SU-DHL-6 (cell line): Measurements from ENCODE around the gene PRR36.

Experiments
- H2AFZ ChIP-seq: fragments of 200-600 bp; sonication (generic); 2 replicates; pipeline ENCODE4 v1.6.1; 2014; ENCODE audit warnings: low read depth, mild to moderate bottlenecking, moderate library complexity, mixed read lengths, antibody characterized with exemption, low read length; ENCODE audit not compliant: severe bottlenecking
- H3F3A ChIP-seq: fragments of 200-600 bp; shearing (Covaris generic); 2 replicates; pipeline ENCODE4 v1.6.0; 2016; ENCODE audit warnings: antibody characterized with exemption, mild to moderate bottlenecking; ENCODE audit not compliant: insufficient read depth
- H3K27ac ChIP-seq: fragments of 200-600 bp; sonication (generic); 2 replicates; pipeline ENCODE4 v1.5.1; 2016; ENCODE audit warnings: low read depth, mild to moderate bottlenecking, low read length, moderate library complexity, mixed read lengths
- H3K27me3 ChIP-seq: fragments of 200-600 bp; sonication (generic), shearing (Covaris generic); 2 replicates; pipeline ENCODE4 v1.6.0; 2014; ENCODE audit warnings: mild to moderate bottlenecking, low read length
- H3K36me3 ChIP-seq: fragments of 200-600 bp; sonication (generic); 2 replicates; pipeline ENCODE4 v1.6.1; 2014; ENCODE audit warnings: mild to moderate bottlenecking, low read length, mixed read lengths
- H3K4me2 ChIP-seq: fragments of 300-600, 200-600 bp; shearing (Covaris generic), sonication (generic); 2 replicates; pipeline ENCODE4 v1.6.0; 2014; ENCODE audit warnings: low read length, low read depth, mild to moderate bottlenecking; ENCODE audit not compliant: poor library complexity, severe bottlenecking
- H3K4me3 ChIP-seq: fragments of 200-600 bp; sonication (generic); 2 replicates; pipeline ENCODE4 v1.5.1; 2014; ENCODE audit warnings: antibody characterized with exemption, low read length, mild to moderate bottlenecking, mixed read lengths; ENCODE audit not compliant: insufficient read depth, poor library complexity, severe bottlenecking
- H3K79me2 ChIP-seq: fragments of 200-600 bp; sonication (generic); 2 replicates; pipeline ENCODE4 v1.6.1; 2014; ENCODE audit warnings: mild to moderate bottlenecking, low read length, moderate library complexity; ENCODE audit not compliant: insufficient read depth
- H3K9ac ChIP-seq: fragments of 200-600 bp; sonication (generic); 2 replicates; pipeline ENCODE4 v1.7.0; 2014; ENCODE audit warnings: mild to moderate bottlenecking, low read length
- H3K9me2 ChIP-seq: fragments of 200-600 bp; sonication (generic); replicated peaks from 2 replicates; pipeline ENCODE4 v1.6.1; 2014; ENCODE audit warnings: low read length; ENCODE audit not compliant: insufficient read depth
- H3K9me3 ChIP-seq: fragments of 200-600 bp; sonication (generic); 2 replicates; pipeline ENCODE4 v1.6.1; 2014; ENCODE audit warnings: low read length, mixed read lengths; ENCODE audit not compliant: insufficient read depth
- H4K20me1 ChIP-seq: fragments of 200-600 bp; sonication (generic); 2 replicates; pipeline ENCODE4 v1.6.1; 2014; ENCODE audit warnings: low read depth, mild to moderate bottlenecking, antibody characterized with exemption, low read length, moderate library complexity, mixed read lengths
- CTCF ChIP-seq: fragments of 200-600 bp; sonication (generic); IDR thresholded peaks from one replicate; pipeline ENCODE4 v1.5.1; 2017; ENCODE audit warnings: antibody characterized with exemption, mild to moderate bottlenecking, low read length, moderate library complexity; ENCODE audit not compliant: insufficient read depth, poor library complexity, severe bottlenecking
- EZH2phosphoT487 ChIP-seq: fragments of 200-600 bp; sonication (generic), shearing (Covaris generic); conservative IDR thresholded peaks from 2 replicates; pipeline ENCODE4 v1.6.1; 2018; ENCODE audit warnings: mild to moderate bottlenecking, antibody characterized with exemption, low read length, moderate library complexity, mixed read lengths

The PRR36 gene

GRCh38 chr19:7888145-7888825 lies 14.1 kb upstream of the PRR36 start, which contains the start of gene LRRC8E:
TSS of gene LRRC8E (plus strand) at chr19:7888510. CDS start at chr19:7895604, 7,094 bp downstream.
- TF ChIP-seq CTCF = no peak
- TF ChIP-seq EZH2phosphoT487 = no peak
- Histone ChIP-seq H3K9ac (no peak within 1 kb of the TSS), H4K20me1 (no peaks in the 10 kb centered on the region), H3K4me3 (no peak within 1 kb of the TSS), H3K36me3 (no peaks in the 10 kb centered on the region), H3K79me2 (no peaks in the 10 kb centered on the region), H3K27ac (no peak within 1 kb of the TSS), H3K27me3 (no peaks in the 10 kb centered on the region), H3K4me2 (no peak within 1 kb of the TSS), H3K9me3 (no peaks in the 10 kb centered on the region), H2AFZ (no peak within 1 kb of the TSS), H3K9me2 (no peaks in the 10 kb centered on the region), H3F3A (no peaks in the 10 kb centered on the region)

- Histone ChIP-seq H3K9ac (no peak overlapping the region), H3K27ac (no peak overlapping the region), H2AFZ (no peak overlapping the region), H3K9me3 (no peaks in the 10 kb centered on the region), H3K4me2 (no peak overlapping the region), H3K79me2 (no peaks in the 10 kb centered on the region), H3K4me3 (no peak overlapping the region), H3K36me3 (no peaks in the 10 kb centered on the region), H3K9me2 (no peaks in the 10 kb centered on the region), H4K20me1 (no peaks in the 10 kb centered on the region), H3F3A (no peaks in the 10 kb centered on the region), H3K27me3 (no peaks in the 10 kb centered on the region)
- TF ChIP-seq CTCF (no peak), EZH2phosphoT487 (no peak)
Measured at GRCh38 chr19:7887408-7888144, 13.4 kb upstream of the PRR36 start.

- no peak overlapping the region for H3K4me2 ChIP-seq
- no peaks in the 10 kb centered on the region for H3K36me3 ChIP-seq
- no peaks in the 10 kb centered on the region for H3K27me3 ChIP-seq
- H3K9me2 ChIP-seq = no peaks in the 10 kb centered on the region
- no peaks in the 10 kb centered on the region for H3F3A ChIP-seq
- no peak overlapping the region for H3K27ac ChIP-seq
- TF ChIP-seq EZH2phosphoT487 (no peak), CTCF (no peak)
- H4K20me1 ChIP-seq = no peaks in the 10 kb centered on the region
- no peak overlapping the region for H3K4me3 ChIP-seq
- H2AFZ ChIP-seq = no peak overlapping the region
- H3K9me3 ChIP-seq = no peaks in the 10 kb centered on the region
- no peaks in the 10 kb centered on the region for H3K79me2 ChIP-seq
- no peak overlapping the region for H3K9ac ChIP-seq
Measured at GRCh38 chr19:7885818-7886217, 11.6 kb upstream of the PRR36 start.
